ENCODE measurements around the gene NDST4.
"Not testable (repeated sequence)": the region's sequence is repeated elsewhere in the genome, so short reads cannot be mapped to it uniquely, and the experiment has no call there.

NDST4 gene

DNA sequence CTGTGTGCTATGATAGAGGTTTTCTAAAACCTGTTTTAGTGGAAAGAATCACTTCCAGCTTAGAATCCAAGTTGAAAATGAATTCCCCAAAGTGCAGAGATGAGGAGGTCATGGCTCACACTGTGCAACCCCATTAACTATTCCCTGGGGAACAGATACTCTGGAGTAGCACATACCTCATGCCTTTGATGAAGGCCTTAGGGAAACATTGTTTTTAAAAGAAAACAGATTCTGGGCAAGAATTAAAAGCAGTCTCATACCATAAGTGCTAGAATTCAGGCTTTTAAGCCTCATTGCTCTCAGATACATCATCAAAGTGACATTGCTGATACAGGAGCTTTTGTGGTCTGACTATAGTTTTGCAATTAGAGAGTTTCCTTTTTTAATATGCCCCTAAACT lies 115.1 kb downstream of the NDST4 start:
- intact Hi-C loops (cut with DNase I; ENCODE audit: low total_unique reads), result no loop called here
- no peak overlapping the region for H3K4me3 ChIP-seq

DNA sequence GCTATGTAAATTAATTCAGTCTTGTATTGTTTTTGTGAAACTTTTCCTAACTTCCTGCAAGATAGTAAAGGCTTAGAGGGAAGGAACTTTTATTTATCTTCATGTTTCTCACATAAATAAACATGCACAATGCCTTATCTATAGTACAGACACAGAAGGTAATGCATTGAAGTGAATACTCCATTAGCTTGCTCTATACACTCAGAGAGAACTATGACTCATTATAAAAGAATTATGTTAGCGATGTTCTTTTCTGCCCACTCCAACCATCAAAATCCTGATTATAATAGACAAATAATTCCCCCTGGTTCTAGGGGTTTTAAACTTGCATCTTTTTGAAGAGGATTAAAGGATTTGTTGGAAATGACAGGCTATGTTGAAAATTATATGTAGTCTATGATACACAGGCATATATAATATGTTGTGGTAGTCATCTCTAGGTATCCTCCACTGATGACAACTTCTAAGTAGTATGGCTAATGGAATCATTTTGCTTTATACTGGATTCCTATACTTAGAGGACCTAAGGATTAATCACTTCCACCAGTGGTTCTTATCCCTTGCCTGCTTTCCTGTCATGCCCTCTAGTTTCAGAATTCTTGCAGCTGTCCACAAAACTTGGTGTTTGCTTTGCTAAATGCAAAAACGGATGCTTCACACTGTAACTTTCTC lies 115.7 kb downstream of the NDST4 start:
- no peaks in the 10 kb centered on the region for H3K36me3 ChIP-seq
- H3K27me3 ChIP-seq, result no peaks in the 10 kb centered on the region
- intact Hi-C loops (cut with DNase I; ENCODE audit: low total_unique reads), result no loop called here
- no peaks in the 10 kb centered on the region for H3K4me1 ChIP-seq
- no peaks in the 10 kb centered on the region for H3K9me3 ChIP-seq
- DNase-seq, result no peak
- TF ChIP-seq, protein P1, sequence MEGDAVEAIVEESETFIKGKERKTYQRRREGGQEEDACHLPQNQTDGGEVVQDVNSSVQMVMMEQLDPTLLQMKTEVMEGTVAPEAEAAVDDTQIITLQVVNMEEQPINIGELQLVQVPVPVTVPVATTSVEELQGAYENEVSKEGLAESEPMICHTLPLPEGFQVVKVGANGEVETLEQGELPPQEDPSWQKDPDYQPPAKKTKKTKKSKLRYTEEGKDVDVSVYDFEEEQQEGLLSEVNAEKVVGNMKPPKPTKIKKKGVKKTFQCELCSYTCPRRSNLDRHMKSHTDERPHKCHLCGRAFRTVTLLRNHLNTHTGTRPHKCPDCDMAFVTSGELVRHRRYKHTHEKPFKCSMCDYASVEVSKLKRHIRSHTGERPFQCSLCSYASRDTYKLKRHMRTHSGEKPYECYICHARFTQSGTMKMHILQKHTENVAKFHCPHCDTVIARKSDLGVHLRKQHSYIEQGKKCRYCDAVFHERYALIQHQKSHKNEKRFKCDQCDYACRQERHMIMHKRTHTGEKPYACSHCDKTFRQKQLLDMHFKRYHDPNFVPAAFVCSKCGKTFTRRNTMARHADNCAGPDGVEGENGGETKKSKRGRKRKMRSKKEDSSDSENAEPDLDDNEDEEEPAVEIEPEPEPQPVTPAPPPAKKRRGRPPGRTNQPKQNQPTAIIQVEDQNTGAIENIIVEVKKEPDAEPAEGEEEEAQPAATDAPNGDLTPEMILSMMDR (IDR thresholded peaks at IDR 0.05), result no peak
- no peak overlapping the region for H3K27ac ChIP-seq
- no peak overlapping the region for H3K4me3 ChIP-seq

More for the DNA sequence above, 115.1 kb downstream of the NDST4 start:
- no peak for DNase-seq
- Histone ChIP-seq H3K27me3 (no peaks in the 10 kb centered on the region), H3K4me1 (no peaks in the 10 kb centered on the region), H3K36me3 (no peaks in the 10 kb centered on the region), H3K27ac (no peak overlapping the region), H3K9me3 (no peaks in the 10 kb centered on the region)
- TF ChIP-seq, protein P1 (IDR thresholded peaks at IDR 0.05), result no peak

DNA sequence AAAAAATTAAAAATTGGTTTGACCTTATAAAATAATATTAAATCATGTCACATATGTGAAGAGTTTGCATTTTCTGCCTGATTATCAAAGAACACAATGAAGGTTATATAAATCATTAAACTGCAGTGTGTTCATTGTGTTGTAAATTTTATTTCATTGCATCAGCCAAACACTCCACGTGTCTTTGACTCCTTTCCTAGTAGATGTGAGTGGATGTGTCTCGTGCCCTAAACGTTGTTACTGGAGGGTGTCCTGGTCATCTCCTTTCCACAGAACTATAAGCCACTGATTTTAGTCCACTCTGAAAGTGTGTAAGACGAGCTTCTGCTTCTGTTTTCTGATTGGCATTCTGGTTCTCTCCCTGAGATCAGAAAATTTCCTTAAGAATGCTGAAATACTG lies 127.3 kb downstream of the NDST4 start:
- intact Hi-C loops (cut with DNase I; ENCODE audit: low total_unique reads), result no loop called here
- Histone ChIP-seq H3K4me1 (no peaks in the 10 kb centered on the region), H3K9me3 (no peaks in the 10 kb centered on the region), H3K36me3 (no peaks in the 10 kb centered on the region), H3K4me3 (no peak overlapping the region), H3K27ac (no peak overlapping the region), H3K27me3 (no peaks in the 10 kb centered on the region)
- DNase-seq, result no peak
- TF ChIP-seq, protein P1 (IDR thresholded peaks at IDR 0.05), result no peak

DNA sequence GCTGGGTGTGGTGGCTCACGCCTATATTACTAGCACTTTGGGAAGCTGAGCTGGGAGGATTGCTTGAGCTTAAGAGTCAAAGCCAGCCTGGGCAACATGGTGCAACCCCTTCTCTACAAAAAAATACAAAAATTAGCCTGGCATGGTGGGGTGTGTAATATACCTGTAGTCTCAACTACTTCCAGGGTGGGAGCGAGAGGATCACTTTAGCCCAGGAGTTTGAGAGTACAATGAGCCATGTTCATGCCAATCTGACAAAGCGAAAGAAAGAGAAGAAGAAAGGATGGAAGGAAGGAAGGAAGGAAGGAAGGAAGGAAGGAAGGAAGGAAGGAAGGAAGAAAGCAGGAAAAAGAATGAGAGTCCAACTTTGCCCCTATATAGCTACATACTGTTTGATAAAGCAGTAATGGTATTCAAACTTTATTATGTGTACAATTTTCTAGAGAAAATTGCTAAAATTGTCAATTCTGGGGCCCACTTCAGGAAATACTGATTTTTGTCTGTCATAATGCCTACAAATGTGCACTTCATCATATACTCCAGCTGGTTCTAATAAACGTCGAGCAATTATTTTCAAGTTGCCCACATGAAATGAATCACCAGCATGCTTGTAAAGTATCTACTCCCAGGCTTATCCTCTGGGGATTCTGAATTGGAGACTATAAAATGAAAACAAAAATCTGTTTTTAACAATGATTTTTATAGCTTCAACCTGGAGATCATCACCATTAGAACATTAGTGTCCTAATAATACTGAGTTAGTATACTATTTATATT lies 132.3 kb downstream of the NDST4 start:
- Histone ChIP-seq H3K27ac (no peak overlapping the region), H3K4me3 (no peak overlapping the region), H3K36me3 (no peaks in the 10 kb centered on the region), H3K27me3 (no peaks in the 10 kb centered on the region), H3K9me3 (no peaks in the 10 kb centered on the region), H3K4me1 (no peaks in the 10 kb centered on the region)
- intact Hi-C loops (cut with DNase I; ENCODE audit: low total_unique reads), result no loop called here
- no peak for DNase-seq
- TF ChIP-seq, protein P1 (IDR thresholded peaks at IDR 0.05), result no peak

DNA sequence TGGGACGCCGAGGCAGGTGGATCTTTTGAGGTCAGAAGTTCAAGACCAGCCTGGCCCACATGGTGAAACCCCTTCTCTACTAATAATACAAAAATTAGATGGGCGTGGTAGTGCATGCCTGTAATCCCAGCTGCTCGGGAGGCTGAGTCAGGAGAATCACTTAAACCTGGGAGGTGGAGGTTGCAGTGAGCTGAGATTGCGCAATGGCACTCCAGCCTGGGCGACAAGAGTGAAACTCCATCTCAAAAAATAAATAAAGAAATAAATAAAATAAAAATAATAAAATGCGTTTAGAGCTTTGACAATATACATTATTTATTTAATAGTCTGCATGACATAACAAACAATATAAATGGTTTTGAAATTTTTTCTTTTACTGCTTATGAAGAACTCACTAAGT lies 133.0 kb downstream of the NDST4 start:
- H3K36me3 ChIP-seq; H3K4me3 ChIP-seq; H3K9me3 ChIP-seq; intact Hi-C loops (cut with DNase I; ENCODE audit: low total_unique reads); H3K27me3 ChIP-seq; H3K4me1 ChIP-seq; DNase-seq; H3K27ac ChIP-seq: not testable (repeated sequence)

GRCh38 chr4:114976901-114977300 lies 136.5 kb downstream of the NDST4 start:
- TF ChIP-seq, protein P1 (IDR thresholded peaks at IDR 0.05), result no peak
- DNase-seq, result no peak

More at GRCh38 chr4:114976901-114977300, 136.5 kb downstream of the NDST4 start:
- intact Hi-C loops (cut with DNase I; ENCODE audit: low total_unique reads), result no loop called here
- no peaks in the 10 kb centered on the region for H3K36me3 ChIP-seq
- no peaks in the 10 kb centered on the region for H3K9me3 ChIP-seq
- H3K27me3 ChIP-seq, result no peaks in the 10 kb centered on the region
- H3K4me1 ChIP-seq, result no peaks in the 10 kb centered on the region
- H3K27ac ChIP-seq, result no peak overlapping the region
- H3K4me3 ChIP-seq, result no peak overlapping the region
